Keratinocyte (primary cell): ENCODE results near the gene TOMT.

Experiments
- EZH2 ChIP-seq: IDR thresholded peaks from one replicate; pipeline ENCODE4 v1.6.1; 2012; ENCODE audit warnings: inconsistent platforms, mild to moderate bottlenecking, low read length, moderate library complexity
- TF ChIP-seq, protein P1 (sequence below), 3 experiments: IDR thresholded peaks in 1 of 3; conservative IDR thresholded peaks in 1 of 3; optimal IDR thresholded peaks in 1 of 3; 2 replicates in 2 of 3; 3 replicates in 1 of 3; pipeline versions ENCODE3 to v1.5.1; 2011; ENCODE audit warnings: low read length in 3 of 3, mild to moderate bottlenecking in 3 of 3, moderate library complexity in 2 of 3, control low read depth in 1 of 3, inconsistent platforms in 1 of 3; ENCODE audit not compliant: insufficient read depth in 2 of 3; ENCODE audit errors: extremely low read depth in 1 of 3

DNA sequence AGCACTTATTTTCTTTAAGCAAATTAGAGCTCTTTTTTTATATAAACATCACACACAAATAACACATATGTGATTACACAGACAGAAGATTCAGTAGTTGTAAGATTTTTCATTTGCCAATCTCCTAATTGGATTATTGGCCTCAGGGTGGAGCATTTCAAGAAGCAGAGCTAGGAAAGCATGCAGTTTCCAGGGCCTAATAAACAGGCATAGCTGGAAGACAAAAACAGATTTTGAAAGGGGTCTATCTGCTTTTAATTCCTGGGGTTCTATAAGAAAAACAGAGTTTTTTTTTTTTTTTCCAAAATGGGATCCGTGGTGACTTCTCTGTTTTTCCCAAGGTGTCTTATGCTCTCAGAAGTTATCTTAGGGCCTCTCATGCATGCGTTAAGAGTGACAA lies 22.2 kb downstream of the TOMT start:
- TF ChIP-seq, protein P1, sequence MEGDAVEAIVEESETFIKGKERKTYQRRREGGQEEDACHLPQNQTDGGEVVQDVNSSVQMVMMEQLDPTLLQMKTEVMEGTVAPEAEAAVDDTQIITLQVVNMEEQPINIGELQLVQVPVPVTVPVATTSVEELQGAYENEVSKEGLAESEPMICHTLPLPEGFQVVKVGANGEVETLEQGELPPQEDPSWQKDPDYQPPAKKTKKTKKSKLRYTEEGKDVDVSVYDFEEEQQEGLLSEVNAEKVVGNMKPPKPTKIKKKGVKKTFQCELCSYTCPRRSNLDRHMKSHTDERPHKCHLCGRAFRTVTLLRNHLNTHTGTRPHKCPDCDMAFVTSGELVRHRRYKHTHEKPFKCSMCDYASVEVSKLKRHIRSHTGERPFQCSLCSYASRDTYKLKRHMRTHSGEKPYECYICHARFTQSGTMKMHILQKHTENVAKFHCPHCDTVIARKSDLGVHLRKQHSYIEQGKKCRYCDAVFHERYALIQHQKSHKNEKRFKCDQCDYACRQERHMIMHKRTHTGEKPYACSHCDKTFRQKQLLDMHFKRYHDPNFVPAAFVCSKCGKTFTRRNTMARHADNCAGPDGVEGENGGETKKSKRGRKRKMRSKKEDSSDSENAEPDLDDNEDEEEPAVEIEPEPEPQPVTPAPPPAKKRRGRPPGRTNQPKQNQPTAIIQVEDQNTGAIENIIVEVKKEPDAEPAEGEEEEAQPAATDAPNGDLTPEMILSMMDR (optimal IDR thresholded peaks at IDR 0.05 in 1 of 3, IDR thresholded peaks at IDR 0.05 in 1 of 3, conservative IDR thresholded peaks at IDR 0.05 in 1 of 3; ENCODE audit: extremely low read depth in 1 of 3, insufficient read depth in 2 of 3, low read length in 3 of 3) = no peak
- TF ChIP-seq EZH2 = no peak
